Measurements from ENCODE around the gene ATP1A1.
A peak's percentile ranks its signal among the peaks of the same experiment; 100 is the strongest.

Gene ATP1A1

DNA sequence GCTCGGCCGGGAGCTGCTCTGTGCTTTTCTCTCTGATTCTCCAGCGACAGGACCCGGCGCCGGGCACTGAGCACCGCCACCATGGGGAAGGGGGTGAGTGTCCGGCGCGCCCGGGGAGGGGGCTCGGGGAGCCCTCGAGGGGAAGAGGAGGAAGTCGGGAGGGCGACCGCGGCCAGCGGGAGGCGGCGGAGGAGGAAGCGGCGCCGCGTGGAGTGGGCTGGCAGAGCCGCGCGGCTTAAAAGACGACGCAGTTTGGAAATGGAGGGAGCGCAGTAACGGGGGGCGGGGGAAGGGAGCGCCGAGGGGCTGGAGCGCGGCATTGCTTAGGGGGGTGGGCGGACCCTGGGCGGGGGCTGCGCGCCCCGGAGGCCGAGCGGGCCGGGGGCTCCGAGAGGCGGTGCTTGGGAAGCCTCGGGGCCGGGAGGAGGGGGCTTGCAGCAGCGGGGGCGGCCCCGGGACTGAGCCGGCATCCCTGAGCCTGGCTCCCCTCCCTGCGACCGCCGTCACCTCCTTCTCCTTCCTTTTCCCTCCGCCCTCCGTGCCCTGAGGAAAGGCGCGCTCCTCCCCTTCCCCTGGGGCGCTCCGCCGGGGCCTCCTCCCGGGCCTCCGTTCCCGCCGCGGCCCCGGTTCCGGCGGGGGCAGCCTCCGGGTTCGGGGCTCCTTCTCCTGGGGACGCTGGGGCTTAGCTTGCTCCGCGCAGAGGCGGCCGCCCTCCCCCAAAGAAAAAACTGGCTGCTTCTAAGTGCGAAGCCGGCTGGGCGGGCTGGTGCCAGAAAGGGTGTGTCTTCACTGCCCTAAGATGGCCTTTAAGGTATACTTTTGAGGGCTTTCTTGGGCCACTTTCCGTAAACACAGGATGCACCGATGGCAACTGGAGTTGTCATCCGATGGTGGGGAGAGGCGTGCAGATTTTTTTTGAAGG, 648 bp downstream of the ATP1A1 start:
- H3K27ac Mint-ChIP-seq: peak overlapping the region; percentile 91
- DNase-seq (ENCODE audit: low spot score in 2 of 2): peak; percentile 49 to 81
- ATAC-seq: peak; percentile 31

DNA sequence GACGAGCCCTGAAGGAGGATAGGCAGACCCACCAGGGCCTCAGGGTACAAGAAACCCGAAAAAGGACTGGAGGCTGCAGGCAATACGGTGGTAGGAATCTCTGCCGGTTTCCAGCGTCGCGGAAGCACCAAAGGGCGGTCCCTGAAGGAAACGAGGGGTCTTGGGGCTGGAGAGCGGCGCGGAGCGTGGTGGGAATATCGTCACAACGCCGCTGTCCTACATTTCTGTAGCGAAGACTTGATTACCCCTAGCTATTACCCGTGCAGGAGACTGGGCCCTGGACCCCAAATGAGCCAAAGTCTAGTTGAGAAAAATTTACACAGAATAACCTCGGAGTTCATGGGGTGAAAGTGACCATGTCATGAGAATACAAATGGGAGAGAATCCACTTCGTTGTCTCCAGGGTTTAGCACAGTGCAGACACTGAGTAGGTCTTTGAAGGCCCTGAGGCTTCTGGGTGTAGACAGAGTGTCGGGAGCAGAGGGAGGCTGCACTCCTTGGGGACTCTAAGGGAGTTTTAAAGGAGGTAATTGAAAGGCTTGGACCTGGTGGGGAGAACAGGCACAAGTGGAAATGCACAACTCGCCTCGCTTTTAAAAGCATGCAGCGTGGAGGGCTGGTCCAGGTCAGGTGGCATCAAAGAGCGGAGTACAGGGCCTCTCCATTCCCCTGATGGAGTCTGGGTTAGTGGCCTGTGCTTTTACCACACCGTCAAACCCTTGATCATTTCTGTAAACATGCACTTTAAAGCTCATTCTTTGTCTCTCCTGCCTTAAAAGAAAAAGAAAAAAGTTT, 1.5 kb downstream of the ATP1A1 start:
- DNase-seq (ENCODE audit: low spot score in 2 of 2): no peak
- H3K4me1 Mint-ChIP-seq: peaks cover 55% of the 10 kb centered on the region
- H3K4me3 Mint-ChIP-seq: peak overlapping the region; percentile 93

More for the DNA sequence above, 648 bp downstream of the ATP1A1 start:
- peaks cover 33% of the 10 kb centered on the region for H3K36me3 Mint-ChIP-seq
- peak overlapping the region; percentile 93 for H3K4me3 Mint-ChIP-seq
- H3K4me1 Mint-ChIP-seq: peaks cover 46% of the 10 kb centered on the region
- no peaks in the 10 kb centered on the region for H3K9me3 Mint-ChIP-seq

DNA sequence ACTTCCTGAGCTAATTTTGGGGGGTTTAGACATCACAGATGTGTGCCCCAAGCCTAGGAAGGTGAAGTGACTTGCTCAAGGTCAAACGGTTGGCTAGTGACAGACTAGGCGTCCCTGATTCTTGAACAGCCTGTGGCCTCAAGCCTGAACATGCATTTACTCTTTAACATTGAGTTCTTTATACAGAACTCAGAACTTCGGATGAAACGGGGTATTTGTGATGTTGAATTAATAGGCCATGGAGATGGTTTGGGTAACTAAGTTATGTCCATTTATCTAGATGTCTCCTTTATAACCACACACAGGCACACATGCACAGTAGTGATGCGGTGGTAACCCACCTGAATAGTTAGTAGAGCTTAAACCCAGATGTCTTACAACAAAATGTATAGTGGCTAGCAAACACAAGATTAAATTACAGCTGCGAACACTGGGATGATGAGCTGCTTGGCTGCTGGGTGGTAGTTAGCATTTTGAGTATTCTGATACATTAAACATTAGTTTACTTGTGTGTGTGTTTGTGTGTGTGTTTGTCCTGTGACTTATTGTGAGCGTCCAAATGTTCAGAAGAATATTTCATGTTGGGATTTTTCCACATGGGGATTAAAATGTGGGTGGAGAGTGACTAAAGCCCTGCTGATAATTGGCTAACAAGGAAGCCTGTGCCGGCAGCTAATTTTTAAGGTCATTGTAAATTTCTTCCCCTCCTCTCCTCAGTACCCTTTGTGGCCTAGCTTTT, 2.3 kb downstream of the ATP1A1 start:
- peaks cover 59% of the 10 kb centered on the region for H3K4me1 Mint-ChIP-seq
- peak overlapping the region; percentile 93 for H3K4me3 Mint-ChIP-seq

More for the DNA sequence above, 1.5 kb downstream of the ATP1A1 start:
- H3K27ac Mint-ChIP-seq: peak overlapping the region; percentile 91
- H3K36me3 Mint-ChIP-seq: peaks cover 33% of the 10 kb centered on the region
- no peak for ATAC-seq
- H3K9me3 Mint-ChIP-seq: no peaks in the 10 kb centered on the region

DNA sequence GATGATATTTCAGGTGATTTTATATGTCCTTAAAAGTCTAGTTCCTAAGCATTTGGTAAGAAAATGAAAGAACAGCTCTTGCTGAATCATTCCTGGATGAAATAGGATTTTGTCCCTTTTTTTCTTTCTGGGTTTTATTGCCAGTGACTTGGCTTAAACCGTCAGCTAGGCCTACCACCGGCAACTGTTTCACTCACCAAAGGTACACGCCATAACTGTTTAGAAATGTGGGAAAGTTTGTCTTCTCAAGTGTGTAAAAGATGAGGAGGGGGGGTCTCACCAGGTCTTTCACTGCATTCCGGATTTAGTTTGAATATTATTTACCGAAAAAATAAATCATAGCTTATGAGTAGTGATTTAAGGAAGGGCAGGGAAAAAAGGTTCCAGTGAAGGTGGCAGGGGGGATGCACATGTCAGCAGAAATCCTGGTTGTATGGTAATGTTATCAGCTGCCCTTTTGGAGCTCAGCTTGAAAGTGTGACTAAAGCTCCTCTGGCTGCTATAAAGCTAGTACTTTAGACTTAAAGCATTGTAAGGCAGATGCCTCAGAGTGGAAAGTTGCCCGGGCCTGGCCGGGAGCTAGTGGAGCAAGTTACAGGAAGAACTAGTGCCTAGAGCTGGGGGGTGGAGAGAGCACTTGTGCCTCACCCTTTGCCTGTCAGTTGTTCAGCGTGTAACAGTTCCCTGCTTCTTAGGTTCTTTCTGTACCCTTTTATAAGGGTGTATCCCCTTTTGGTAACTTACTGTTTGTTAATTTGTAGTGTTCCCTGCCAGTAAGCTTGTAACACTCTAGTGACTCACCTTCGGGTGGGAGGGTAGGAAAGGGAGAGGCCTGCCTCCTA, 3.1 kb downstream of the ATP1A1 start:
- Mint-ChIP-seq H3K4me3 (peak overlapping the region; percentile 93), H3K36me3 (peaks cover 36% of the 10 kb centered on the region), H3K9me3 (no peaks in the 10 kb centered on the region), H3K27ac (peak overlapping the region; percentile 91), H3K4me1 (peaks cover 67% of the 10 kb centered on the region)
- DNase-seq (ENCODE audit: low spot score in 2 of 2): peak in 1 of 2 donors; percentile 61
- ATAC-seq: no peak

More for the DNA sequence above, 2.3 kb downstream of the ATP1A1 start:
- Mint-ChIP-seq H3K9me3 (no peaks in the 10 kb centered on the region), H3K27ac (peak overlapping the region; percentile 91), H3K36me3 (peaks cover 33% of the 10 kb centered on the region)
- DNase-seq (ENCODE audit: low spot score in 2 of 2) (no peak), ATAC-seq (no peak)

- peaks cover 38% of the 10 kb centered on the region for H3K36me3 Mint-ChIP-seq
- peak overlapping the region; percentile 91 for H3K27ac Mint-ChIP-seq
- DNase-seq (ENCODE audit: low spot score in 2 of 2) (no peak), ATAC-seq (no peak)
- peak overlapping the region; percentile 93 for H3K4me3 Mint-ChIP-seq
- no peaks in the 10 kb centered on the region for H3K9me3 Mint-ChIP-seq
- peaks cover 72% of the 10 kb centered on the region for H3K4me1 Mint-ChIP-seq
Measured at GRCh38 chr1:116376729-116377086, 3.7 kb downstream of the ATP1A1 start.

- ATAC-seq: peak; percentile 88
- Mint-ChIP-seq H3K9me3 (no peaks in the 10 kb centered on the region), H3K4me1 (peaks cover 81% of the 10 kb centered on the region), H3K36me3 (peaks cover 41% of the 10 kb centered on the region), H3K4me3 (peak overlapping the region; percentile 93), H3K27ac (peak overlapping the region; percentile 60)
- peak in 1 of 2 donors; percentile 75 for DNase-seq (ENCODE audit: low spot score in 2 of 2)
Measured at GRCh38 chr1:116377541-116378529, 4.8 kb downstream of the ATP1A1 start.

DNA sequence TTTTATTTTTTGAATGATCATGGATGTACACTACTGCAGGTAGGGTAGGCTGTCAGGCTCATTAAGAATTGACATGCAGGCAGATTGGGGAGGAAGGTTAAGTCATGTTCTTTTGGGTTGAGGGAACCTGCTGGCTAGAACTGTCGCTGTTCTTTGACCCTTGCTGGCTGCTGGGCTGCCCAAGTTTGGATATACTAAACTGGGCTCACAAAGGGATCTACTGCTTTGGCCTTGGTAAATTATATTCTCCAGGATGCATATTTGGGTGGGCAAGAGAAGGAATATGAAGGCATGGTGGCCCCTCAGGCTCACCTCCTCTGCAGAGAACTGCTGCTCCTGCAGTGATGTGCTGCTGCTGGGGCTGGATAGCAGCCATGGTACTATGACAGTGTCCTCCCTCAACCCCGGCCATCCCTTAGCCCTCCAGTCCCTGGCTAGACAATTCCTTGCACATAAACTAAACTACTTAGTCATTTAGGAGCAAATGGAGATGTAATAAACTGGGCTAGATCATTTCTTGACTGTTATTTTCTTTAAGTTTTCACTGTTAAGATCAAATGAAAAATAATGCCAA, 6.1 kb downstream of the ATP1A1 start:
- DNase-seq (ENCODE audit: low spot score in 2 of 2) (no peak), ATAC-seq (no peak)
- Mint-ChIP-seq H3K27ac (no peak overlapping the region), H3K36me3 (peaks cover 39% of the 10 kb centered on the region), H3K4me1 (peaks cover 87% of the 10 kb centered on the region), H3K9me3 (no peaks in the 10 kb centered on the region), H3K4me3 (peak overlapping the region; percentile 93)

DNA sequence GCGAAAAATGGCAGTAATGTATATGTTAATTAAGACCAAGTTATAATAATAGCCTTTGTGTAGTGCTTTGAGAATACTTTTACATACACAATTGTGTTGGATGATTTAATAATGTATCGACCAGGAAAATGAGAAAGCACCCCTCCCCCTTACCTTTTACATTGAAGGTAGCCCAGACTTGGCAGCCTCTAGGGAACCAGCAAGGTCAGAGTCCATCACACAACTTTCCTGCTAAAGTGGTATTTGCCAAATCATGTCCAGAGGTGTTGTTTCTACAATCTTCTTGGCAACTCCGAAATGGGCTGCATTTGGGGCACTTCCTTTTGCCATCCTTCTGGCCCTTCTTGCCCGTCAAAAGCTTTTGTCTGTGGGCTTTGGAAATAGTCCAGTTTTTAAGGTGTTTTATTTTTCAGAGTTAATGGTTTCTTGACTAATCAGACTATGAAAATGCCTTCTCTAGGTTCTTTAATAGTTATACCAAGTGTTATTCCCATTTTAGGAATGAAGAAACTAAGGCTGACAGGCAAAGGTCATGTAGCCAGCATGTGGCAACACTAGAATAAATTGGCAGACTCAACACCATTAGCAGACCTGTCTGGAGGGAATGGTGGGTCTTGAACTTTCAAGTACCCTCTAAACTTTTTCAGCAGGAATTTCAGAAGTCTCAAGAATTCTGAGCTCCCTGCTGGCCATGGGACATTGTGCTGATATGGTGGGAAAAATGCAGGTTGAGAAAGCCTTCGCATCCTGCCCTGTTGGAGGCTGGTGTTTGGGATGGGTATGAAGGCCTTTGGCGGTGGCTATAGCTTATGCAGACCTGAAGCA, 6.8 kb downstream of the ATP1A1 start:
- H3K9me3 Mint-ChIP-seq: no peaks in the 10 kb centered on the region
- no peak overlapping the region for H3K4me3 Mint-ChIP-seq

GRCh38 chr1:116380499-116381242, 7.6 kb downstream of the ATP1A1 start:
- Mint-ChIP-seq H3K4me3 (no peak overlapping the region), H3K27ac (peak overlapping the region; percentile 45), H3K9me3 (no peaks in the 10 kb centered on the region), H3K4me1 (peaks cover 72% of the 10 kb centered on the region), H3K36me3 (peaks cover 44% of the 10 kb centered on the region)
- DNase-seq (ENCODE audit: low spot score in 2 of 2) (no peak), ATAC-seq (no peak)

More for the DNA sequence above, 6.8 kb downstream of the ATP1A1 start:
- H3K36me3 Mint-ChIP-seq: peaks cover 39% of the 10 kb centered on the region
- DNase-seq (ENCODE audit: low spot score in 2 of 2): no peak
- no peak for ATAC-seq
- peak overlapping the region; percentile 45 for H3K27ac Mint-ChIP-seq
- peaks cover 80% of the 10 kb centered on the region for H3K4me1 Mint-ChIP-seq

DNA sequence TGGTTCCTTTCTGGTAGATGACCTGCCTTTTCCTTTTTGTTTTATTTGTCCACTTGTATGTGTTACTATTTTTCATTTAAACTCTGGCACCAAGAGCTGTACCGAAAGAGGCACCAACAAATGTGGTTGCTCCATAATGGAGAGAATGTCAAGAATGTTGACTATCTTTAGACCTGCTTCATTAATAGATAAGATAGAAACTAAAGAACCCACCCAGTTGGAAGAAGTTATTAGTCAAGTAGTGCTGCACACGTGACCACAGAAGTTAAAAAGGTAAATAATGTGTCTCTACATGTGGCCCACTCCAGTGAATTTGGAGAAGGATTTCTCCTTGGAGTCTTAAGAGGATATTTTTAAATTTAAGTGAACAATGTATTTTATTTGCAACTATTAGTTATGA, 9.3 kb downstream of the ATP1A1 start:
- no peak overlapping the region for H3K4me3 Mint-ChIP-seq

DNA sequence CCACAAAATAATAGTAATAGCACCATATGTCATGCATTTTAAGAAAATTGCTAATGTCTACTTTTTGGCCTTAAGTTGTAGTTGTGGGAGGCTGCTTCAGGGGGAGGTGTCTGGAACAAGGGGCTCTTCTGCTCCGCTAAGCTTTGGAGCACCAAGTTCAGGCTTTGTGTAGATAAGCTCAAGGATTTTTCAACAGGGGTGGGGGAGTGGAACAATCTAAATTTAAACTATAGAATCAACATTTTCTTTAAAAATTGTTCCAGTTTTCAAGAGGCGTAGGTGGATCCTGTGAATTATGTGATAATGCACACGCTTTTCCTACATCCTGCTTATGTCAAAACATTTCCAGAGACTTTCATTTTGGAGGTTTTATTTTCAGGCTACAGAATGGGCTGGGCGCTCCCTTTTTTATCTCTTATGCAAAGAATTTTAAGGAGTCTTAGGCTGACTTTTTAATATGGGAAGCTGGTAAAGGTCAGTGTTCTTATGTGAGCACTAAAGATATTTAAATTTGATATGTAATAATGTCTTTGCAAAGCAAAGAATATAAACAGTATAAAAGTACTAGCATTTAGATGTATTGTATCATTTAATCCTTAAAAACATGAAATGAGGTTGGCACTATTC, 9.9 kb downstream of the ATP1A1 start:
- Mint-ChIP-seq H3K4me3 (no peak overlapping the region), H3K36me3 (peaks cover 55% of the 10 kb centered on the region), H3K4me1 (peaks cover 55% of the 10 kb centered on the region), H3K27ac (no peak overlapping the region), H3K9me3 (no peaks in the 10 kb centered on the region)
- ATAC-seq (no peak), DNase-seq (ENCODE audit: low spot score in 2 of 2) (no peak)

More for the DNA sequence above, 9.3 kb downstream of the ATP1A1 start:
- peaks cover 56% of the 10 kb centered on the region for H3K4me1 Mint-ChIP-seq
- H3K36me3 Mint-ChIP-seq: peaks cover 49% of the 10 kb centered on the region
- no peak overlapping the region for H3K27ac Mint-ChIP-seq
- ATAC-seq (no peak), DNase-seq (ENCODE audit: low spot score in 2 of 2) (no peak)
- no peaks in the 10 kb centered on the region for H3K9me3 Mint-ChIP-seq

Measured in stimulated activated effector memory CD8-positive, alpha-beta T cell treated with anti-CD3 and anti-CD28 coated beads, Interleukin-12 subunit alpha, Interleukin-12 subunit beta, amount 100 ng/mL, for 72 hours (primary cell).